Neuronal stem cell (in vitro differentiated cells): ENCODE measurements around the gene CALHM3.

Experiments
- DNase-seq: peaks from one replicate; pipeline ENCODE4 v3.0.0-alpha.2; 2013; ENCODE audit warnings: low spot score
- H2AFZ ChIP-seq: one replicate; pipeline ENCODE4 v1.6.1; 2013; ENCODE audit warnings: mild to moderate bottlenecking, low read length, inconsistent platforms
- H2AK5ac ChIP-seq: 2 replicates; pipeline ENCODE4 v1.6.1; 2013; ENCODE audit warnings: low read depth, mild to moderate bottlenecking, inconsistent platforms, low read length, moderate library complexity, mixed read lengths
- H2BK120ac ChIP-seq: 2 replicates; pipeline ENCODE4 v1.6.1; 2013; ENCODE audit warnings: low read depth, mild to moderate bottlenecking, inconsistent platforms, low read length, moderate library complexity, mixed read lengths
- H2BK12ac ChIP-seq: one replicate; pipeline ENCODE4 v1.6.1; 2013; ENCODE audit warnings: low read length, inconsistent platforms
- H2BK15ac ChIP-seq: 2 replicates; pipeline ENCODE4 v1.6.1; 2013; ENCODE audit warnings: mild to moderate bottlenecking, low read length, inconsistent platforms, mixed read lengths
- H2BK5ac ChIP-seq: one replicate; pipeline ENCODE4 v1.6.1; 2013; ENCODE audit warnings: inconsistent platforms, mild to moderate bottlenecking, low read length, moderate library complexity
- H3K14ac ChIP-seq: one replicate; pipeline ENCODE4 v1.6.1; 2013; ENCODE audit warnings: low read length, inconsistent platforms
- H3K18ac ChIP-seq: 2 replicates; pipeline ENCODE4 v1.6.1; 2013; ENCODE audit warnings: low read length, inconsistent platforms
- H3K23ac ChIP-seq: 2 replicates; pipeline ENCODE4 v1.6.1; 2013; ENCODE audit warnings: low read depth, mild to moderate bottlenecking, mixed read lengths, low read length, inconsistent platforms; ENCODE audit not compliant: poor library complexity
- H3K27ac ChIP-seq: replicated peaks from 3 replicates; pipeline ENCODE4 v1.5.1; 2013; ENCODE audit warnings: low read length, inconsistent platforms
- H3K27me3 ChIP-seq, 3 experiments: 2 replicates each; pipeline ENCODE4 v1.6.1; 2013; ENCODE audit warnings: low read length in 3 of 3, mild to moderate bottlenecking in 2 of 3, inconsistent platforms in 1 of 3, low read depth in 1 of 3, mixed read lengths in 1 of 3, moderate library complexity in 1 of 3; ENCODE audit not compliant: control insufficient read depth in 3 of 3, insufficient read depth in 3 of 3
- H3K36me3 ChIP-seq, 2 donors: replicated peaks in 1 of 2; 2 replicates each; pipeline ENCODE4 v1.6.1; 2013; ENCODE audit warnings: low read length in 2 of 2; ENCODE audit not compliant: control insufficient read depth in 2 of 2, insufficient read depth in 2 of 2
- H3K4ac ChIP-seq: 2 replicates; pipeline ENCODE4 v1.6.1; 2013; ENCODE audit warnings: inconsistent platforms, mild to moderate bottlenecking, low read length, moderate library complexity
- H3K4me1 ChIP-seq, 2 donors: 1 replicate in 1 of 2; 2 replicates in 1 of 2; pipeline ENCODE4 v1.6.1; 2013; ENCODE audit warnings: low read length in 2 of 2, low read depth in 1 of 2; ENCODE audit not compliant: control insufficient read depth in 2 of 2, insufficient read depth in 1 of 2
- H3K4me2 ChIP-seq: one replicate; pipeline ENCODE4 v1.6.1; 2013; ENCODE audit warnings: mild to moderate bottlenecking, low read length, inconsistent platforms; ENCODE audit not compliant: insufficient read depth, poor library complexity, severe bottlenecking
- H3K4me3 ChIP-seq, 2 donors: 2 replicates each; pipeline ENCODE4 v1.5.1; 2013; ENCODE audit warnings: low read length in 2 of 2, mild to moderate bottlenecking in 2 of 2, inconsistent platforms in 1 of 2, moderate library complexity in 1 of 2
- H3K79me1 ChIP-seq: one replicate; pipeline ENCODE4 v1.6.1; 2013; ENCODE audit warnings: low read depth, mild to moderate bottlenecking, inconsistent platforms, low read length, moderate library complexity
- H3K9ac ChIP-seq: one replicate; pipeline ENCODE4 v1.6.1; 2013; ENCODE audit warnings: mild to moderate bottlenecking, low read depth, low read length, inconsistent platforms; ENCODE audit not compliant: poor library complexity
- H3K9me3 ChIP-seq, 2 donors: replicated peaks in 1 of 2; 2 replicates each; pipeline versions ENCODE3 to v1.6.1; 2013; ENCODE audit warnings: low read length in 2 of 2, mild to moderate bottlenecking in 2 of 2, inconsistent platforms in 1 of 2, low read depth in 1 of 2, mixed read lengths in 1 of 2, moderate library complexity in 1 of 2; ENCODE audit not compliant: control insufficient read depth in 2 of 2, insufficient read depth in 1 of 2
- H4K8ac ChIP-seq: one replicate; pipeline ENCODE4 v1.6.1; 2013; ENCODE audit warnings: low read depth, mild to moderate bottlenecking, inconsistent platforms, low read length, moderate library complexity
- H4K91ac ChIP-seq: one replicate; pipeline ENCODE4 v1.6.1; 2013; ENCODE audit warnings: low read length, low read depth, mild to moderate bottlenecking, inconsistent platforms; ENCODE audit not compliant: poor library complexity
- WGBS, 2 donors: extraction: QIAGEN DNeasy Blood & Tissue Kit; methylation state at CpG; one replicate each; pipeline ENCODE4 v1.1.7; 2013; ENCODE audit warnings: missing lambda C conversion rate in 2 of 2, mixed read lengths in 1 of 2; ENCODE audit not compliant: insufficient read length in 2 of 2, insufficient replicate concordance in 1 of 2; ENCODE audit errors: extremely low coverage in 2 of 2; 5-methylcytosine and 5-hydroxymethylcytosine counted together

The CALHM3 gene

GRCh38 chr10:103493362-103493915 lies 14.4 kb upstream of the CALHM3 start, which contains the start of gene NEURL1:
NEURL1 (plus strand) TSS chr10:103493705; CDS start chr10:103494388, 683 bp downstream.
- Histone ChIP-seq H2AFZ (peak within 1 kb of the TSS; percentile 93), H3K4me2 (peak within 1 kb of the TSS; percentile 100), H3K4ac (no peak within 1 kb of the TSS), H3K9ac (peak within 1 kb of the TSS; percentile 82), H3K9me3 (no peaks in the 10 kb centered on the region), H2BK120ac (no peak within 1 kb of the TSS), H2BK12ac (peak within 1 kb of the TSS; percentile 26), H3K4me3 (peak within 1 kb of the TSS; percentile 56 to 90), H2BK5ac (peak within 1 kb of the TSS; percentile 72), H4K91ac (no peak within 1 kb of the TSS), H2AK5ac (peak within 1 kb of the TSS; percentile 54), H3K23ac (peak within 1 kb of the TSS; percentile 81), H3K18ac (peak within 1 kb of the TSS; percentile 90), H3K79me1 (no peaks in the 10 kb centered on the region), H3K27me3 (peaks cover 5 to 56% (median 25%) of the 10 kb centered on the region in 3 experiments), H3K27ac (no peak within 1 kb of the TSS), H3K14ac (peak within 1 kb of the TSS; percentile 57), H4K8ac (no peak within 1 kb of the TSS), H3K4me1 (peaks cover 10 to 15% of the 10 kb centered on the region in 2 donors), H2BK15ac (peak within 1 kb of the TSS; percentile 20), H3K36me3 (no peaks in the 10 kb centered on the region)
- WGBS, 2 donors = no CpG with 5 or more reads among the region's 65 CpGs
- DNase-seq = peak; percentile 66

GRCh38 chr10:103492655-103493261 lies 13.7 kb upstream of the CALHM3 start:
- no peak overlapping the region for H3K4ac ChIP-seq
- no peak overlapping the region for H4K91ac ChIP-seq
- no CpG with 5 or more reads among the region's 5 CpGs for WGBS, 2 donors

GRCh38 chr10:103491729-103492364 lies 12.8 kb upstream of the CALHM3 start:
- Histone ChIP-seq H4K91ac (no peak overlapping the region), H2BK12ac (no peak overlapping the region), H3K23ac (no peak overlapping the region), H2AK5ac (no peak overlapping the region), H3K9ac (no peak overlapping the region), H2BK120ac (no peak overlapping the region), H3K27me3 (peaks cover 5 to 52% (median 25%) of the 10 kb centered on the region in 3 experiments), H2BK5ac (no peak overlapping the region), H3K4ac (no peak overlapping the region), H4K8ac (no peak overlapping the region), H2BK15ac (no peak overlapping the region), H3K79me1 (no peaks in the 10 kb centered on the region), H2AFZ (peak overlapping the region; percentile 11), H3K14ac (no peak overlapping the region), H3K4me1 (peaks cover 10 to 15% of the 10 kb centered on the region in 2 donors), H3K4me2 (no peak overlapping the region), H3K27ac (no peak overlapping the region), H3K18ac (no peak overlapping the region), H3K4me3 (no peak overlapping the region), H3K36me3 (no peaks in the 10 kb centered on the region), H3K9me3 (no peaks in the 10 kb centered on the region)
- no peak for DNase-seq
- WGBS, 2 donors = 100% methylated on average over 1 of the region's 7 CpGs; no CpG with 5 or more reads in 1 of the 2 donors

More at GRCh38 chr10:103492655-103493261, 13.7 kb upstream of the CALHM3 start:
- H2BK15ac ChIP-seq = no peak overlapping the region
- peaks cover 5 to 58% (median 25%) of the 10 kb centered on the region in 3 experiments for H3K27me3 ChIP-seq
- H2AFZ ChIP-seq = peak overlapping the region; percentile 93
- H3K36me3 ChIP-seq = no peaks in the 10 kb centered on the region
- H2BK120ac ChIP-seq = no peak overlapping the region
- no peak overlapping the region for H3K23ac ChIP-seq
- no peak for DNase-seq
- H3K27ac ChIP-seq = no peak overlapping the region
- H3K9me3 ChIP-seq = no peaks in the 10 kb centered on the region
- H3K14ac ChIP-seq = no peak overlapping the region
- H3K4me2 ChIP-seq = peak overlapping the region; percentile 100
- no peak overlapping the region for H3K9ac ChIP-seq
- H3K4me1 ChIP-seq = peaks cover 10 to 15% of the 10 kb centered on the region in 2 donors
- no peak overlapping the region for H2BK12ac ChIP-seq
- H2BK5ac ChIP-seq = no peak overlapping the region
- H2AK5ac ChIP-seq = no peak overlapping the region
- no peak overlapping the region for H4K8ac ChIP-seq
- H3K4me3 ChIP-seq = peak overlapping the region; percentile 56 to 75
- H3K79me1 ChIP-seq = no peaks in the 10 kb centered on the region
- H3K18ac ChIP-seq = no peak overlapping the region

GRCh38 chr10:103490986-103491314 lies 11.9 kb upstream of the CALHM3 start:
- no peak overlapping the region for H3K9ac ChIP-seq
- H3K23ac ChIP-seq = no peak overlapping the region
- H2BK5ac ChIP-seq = no peak overlapping the region
- no peak overlapping the region for H2BK120ac ChIP-seq
- no peak overlapping the region for H3K18ac ChIP-seq
- no peak overlapping the region for H3K4ac ChIP-seq
- no peak for DNase-seq
- H3K27ac ChIP-seq = no peak overlapping the region
- no CpG with 5 or more reads among the region's 1 CpG for WGBS, 2 donors
- H2AFZ ChIP-seq = no peak overlapping the region
- no peak overlapping the region for H2BK12ac ChIP-seq
- no peak overlapping the region for H3K4me2 ChIP-seq
- H3K4me3 ChIP-seq = no peak overlapping the region
- H3K27me3 ChIP-seq = peaks cover 5 to 44% (median 25%) of the 10 kb centered on the region in 3 experiments
- H3K9me3 ChIP-seq = no peaks in the 10 kb centered on the region
- H3K4me1 ChIP-seq = peaks cover 10 to 15% of the 10 kb centered on the region in 2 donors
- no peak overlapping the region for H4K8ac ChIP-seq
- H3K14ac ChIP-seq = no peak overlapping the region
- H3K36me3 ChIP-seq = no peaks in the 10 kb centered on the region
- H2BK15ac ChIP-seq = no peak overlapping the region
- H3K79me1 ChIP-seq = no peaks in the 10 kb centered on the region
- no peak overlapping the region for H2AK5ac ChIP-seq
- no peak overlapping the region for H4K91ac ChIP-seq
